DOHH2 (cell line): ENCODE data around the gene HMGN2.

ENCODE experiments used
- H3F3A ChIP-seq: fragments of 200-600 bp; sonication (generic), shearing (Covaris generic); 2 replicates; pipeline ENCODE4 v1.6.0; 2016; ENCODE audit warnings: antibody characterized with exemption, mild to moderate bottlenecking; ENCODE audit not compliant: control insufficient read depth, insufficient read depth
- H3K27ac ChIP-seq: fragments of 200-600 bp; sonication (generic); 2 replicates; pipeline ENCODE4 v1.5.1; 2014; ENCODE audit warnings: low read depth, mild to moderate bottlenecking, low read length, moderate library complexity
- H3K27me3 ChIP-seq: fragments of 200-600 bp; sonication (generic); 2 replicates; pipeline ENCODE4 v1.6.1; 2014; ENCODE audit warnings: mild to moderate bottlenecking, low read length, mixed read lengths; ENCODE audit not compliant: control insufficient read depth
- H3K36me3 ChIP-seq: fragments of 200-600 bp; sonication (generic); 2 replicates; pipeline ENCODE4 v1.6.1; 2014; ENCODE audit warnings: mild to moderate bottlenecking, low read length, moderate library complexity, mixed read lengths; ENCODE audit not compliant: control insufficient read depth
- H3K4me1 ChIP-seq: fragments of 200-600 bp; sonication (generic); 2 replicates; pipeline ENCODE4 v1.6.1; 2014; ENCODE audit warnings: mild to moderate bottlenecking, low read length, mixed read lengths; ENCODE audit not compliant: control insufficient read depth
- H3K4me2 ChIP-seq: fragments of 200-600 bp; sonication (generic); 2 replicates; pipeline ENCODE4 v1.6.0; 2014; ENCODE audit warnings: mild to moderate bottlenecking, low read length, moderate library complexity
- H3K4me3 ChIP-seq: fragments of 200-600 bp; sonication (generic); 2 replicates; pipeline ENCODE4 v1.5.1; 2014; ENCODE audit warnings: mild to moderate bottlenecking, low read length, mixed read lengths
- H3K79me2 ChIP-seq: fragments of 200-600 bp; sonication (generic); 2 replicates; pipeline ENCODE4 v1.6.1; 2014; ENCODE audit warnings: mild to moderate bottlenecking, low read length, mixed read lengths; ENCODE audit not compliant: control insufficient read depth
- H3K9me2 ChIP-seq: fragments of 200-600 bp; sonication (generic); replicated peaks from 2 replicates; pipeline ENCODE4 v1.6.1; 2014; ENCODE audit warnings: mild to moderate bottlenecking, low read length, mixed read lengths; ENCODE audit not compliant: control insufficient read depth
- H3K9me3 ChIP-seq: fragments of 200-600 bp; sonication (generic); 2 replicates; pipeline ENCODE4 v1.6.1; 2014; ENCODE audit warnings: antibody characterized with exemption, low read length, mixed read lengths; ENCODE audit not compliant: control insufficient read depth, insufficient read depth
- H4K20me1 ChIP-seq: fragments of 200-600 bp; sonication (generic); 2 replicates; pipeline ENCODE4 v1.6.0; 2014; ENCODE audit warnings: low read depth, mild to moderate bottlenecking, antibody characterized with exemption, low read length, moderate library complexity; ENCODE audit not compliant: control insufficient read depth, insufficient read depth
- EZH2phosphoT487 ChIP-seq: fragments of 200-600 bp; sonication (generic); IDR thresholded peaks from 2 replicates; pipeline ENCODE4 v1.6.1; 2017; ENCODE audit warnings: borderline replicate concordance, mild to moderate bottlenecking, antibody characterized with exemption, low read length, moderate library complexity, mixed read lengths
- TF ChIP-seq, protein P1 (sequence below): fragments of 200-600 bp; sonication (generic); IDR thresholded peaks from one replicate; pipeline ENCODE4 v1.5.1; 2014; ENCODE audit warnings: antibody characterized with exemption, mild to moderate bottlenecking, low read depth, low read length; ENCODE audit not compliant: poor library complexity, severe bottlenecking

The HMGN2 gene

DNA sequence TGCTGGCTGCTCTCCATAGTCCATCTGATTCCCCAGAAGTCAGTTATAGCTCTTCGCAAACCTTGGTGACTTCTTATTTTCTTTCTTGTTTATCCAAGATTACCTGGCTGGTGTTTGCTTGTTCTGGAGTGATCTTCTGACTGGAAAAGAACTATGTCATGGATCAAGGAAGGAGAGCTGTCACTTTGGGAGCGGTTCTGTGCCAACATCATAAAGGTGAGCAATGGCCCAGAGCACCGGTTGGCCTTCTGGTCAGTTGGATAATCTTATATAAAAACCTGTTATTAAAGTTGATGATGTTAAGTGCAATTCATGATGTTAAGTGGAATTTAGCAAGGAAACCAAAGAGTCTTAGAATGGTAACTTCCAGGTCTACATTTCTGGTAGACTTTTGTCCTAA, 39.4 kb upstream of the HMGN2 start:
- H3K4me3 ChIP-seq = peak overlapping the region; percentile 100
- H3K79me2 ChIP-seq = peaks cover 28% of the 10 kb centered on the region
- peak overlapping the region; percentile 93 for H3K4me2 ChIP-seq
- no peaks in the 10 kb centered on the region for H3K9me2 ChIP-seq
- H3K4me1 ChIP-seq = peaks cover 26% of the 10 kb centered on the region
- no peaks in the 10 kb centered on the region for H3K9me3 ChIP-seq
- TF ChIP-seq, protein P1, sequence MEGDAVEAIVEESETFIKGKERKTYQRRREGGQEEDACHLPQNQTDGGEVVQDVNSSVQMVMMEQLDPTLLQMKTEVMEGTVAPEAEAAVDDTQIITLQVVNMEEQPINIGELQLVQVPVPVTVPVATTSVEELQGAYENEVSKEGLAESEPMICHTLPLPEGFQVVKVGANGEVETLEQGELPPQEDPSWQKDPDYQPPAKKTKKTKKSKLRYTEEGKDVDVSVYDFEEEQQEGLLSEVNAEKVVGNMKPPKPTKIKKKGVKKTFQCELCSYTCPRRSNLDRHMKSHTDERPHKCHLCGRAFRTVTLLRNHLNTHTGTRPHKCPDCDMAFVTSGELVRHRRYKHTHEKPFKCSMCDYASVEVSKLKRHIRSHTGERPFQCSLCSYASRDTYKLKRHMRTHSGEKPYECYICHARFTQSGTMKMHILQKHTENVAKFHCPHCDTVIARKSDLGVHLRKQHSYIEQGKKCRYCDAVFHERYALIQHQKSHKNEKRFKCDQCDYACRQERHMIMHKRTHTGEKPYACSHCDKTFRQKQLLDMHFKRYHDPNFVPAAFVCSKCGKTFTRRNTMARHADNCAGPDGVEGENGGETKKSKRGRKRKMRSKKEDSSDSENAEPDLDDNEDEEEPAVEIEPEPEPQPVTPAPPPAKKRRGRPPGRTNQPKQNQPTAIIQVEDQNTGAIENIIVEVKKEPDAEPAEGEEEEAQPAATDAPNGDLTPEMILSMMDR = no peak
- TF ChIP-seq EZH2phosphoT487 = no peak
- H4K20me1 ChIP-seq = no peaks in the 10 kb centered on the region
- H3K36me3 ChIP-seq = peaks cover 17% of the 10 kb centered on the region
- H3K27me3 ChIP-seq = no peaks in the 10 kb centered on the region
- peak overlapping the region; percentile 53 for H3K27ac ChIP-seq
- peaks cover 5% of the 10 kb centered on the region; the same call in 1 of the 2 replicates for H3F3A ChIP-seq

DNA sequence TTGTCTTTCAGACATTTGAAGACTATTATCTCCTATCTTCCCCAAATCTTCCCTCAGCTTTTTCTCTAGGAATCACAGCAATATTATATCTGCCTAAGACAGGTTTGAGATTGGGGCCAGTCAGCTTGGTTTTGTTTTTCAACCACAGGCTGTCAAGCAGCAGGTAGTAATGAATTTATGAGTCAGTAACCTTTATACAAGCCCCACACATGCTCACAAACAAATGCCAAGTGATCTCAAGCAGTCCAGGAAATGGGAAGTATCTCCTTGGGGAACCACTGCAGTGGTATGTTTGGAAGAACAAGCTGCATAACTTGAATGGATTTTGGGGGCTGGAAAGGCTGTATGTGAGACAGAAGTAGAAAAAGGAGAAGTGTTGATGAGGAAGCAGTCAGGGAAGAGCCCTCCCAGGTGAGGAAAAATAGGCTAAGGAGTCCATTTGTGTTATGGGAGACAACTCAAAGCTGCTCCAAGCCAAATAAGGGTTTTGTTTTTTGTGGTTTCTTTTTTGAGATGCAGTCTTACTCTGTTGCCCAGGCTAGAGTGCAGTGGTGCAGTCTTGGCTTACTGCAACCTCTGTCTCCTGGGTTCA, 38.0 kb upstream of the HMGN2 start:
- Histone ChIP-seq H3K4me1 (peaks cover 26% of the 10 kb centered on the region), H3K9me2 (no peaks in the 10 kb centered on the region), H3K4me3 (no peak overlapping the region), H3K4me2 (peak overlapping the region; percentile 93; the same call in 1 of the 2 replicates), H3K79me2 (peaks cover 28% of the 10 kb centered on the region), H3K9me3 (no peaks in the 10 kb centered on the region), H4K20me1 (no peaks in the 10 kb centered on the region), H3K36me3 (peaks cover 31% of the 10 kb centered on the region), H3K27me3 (no peaks in the 10 kb centered on the region), H3F3A (peaks cover 5% of the 10 kb centered on the region; the same call in 1 of the 2 replicates), H3K27ac (no peak overlapping the region)
- TF ChIP-seq, protein P1 = no peak
- TF ChIP-seq EZH2phosphoT487 = no peak

DNA sequence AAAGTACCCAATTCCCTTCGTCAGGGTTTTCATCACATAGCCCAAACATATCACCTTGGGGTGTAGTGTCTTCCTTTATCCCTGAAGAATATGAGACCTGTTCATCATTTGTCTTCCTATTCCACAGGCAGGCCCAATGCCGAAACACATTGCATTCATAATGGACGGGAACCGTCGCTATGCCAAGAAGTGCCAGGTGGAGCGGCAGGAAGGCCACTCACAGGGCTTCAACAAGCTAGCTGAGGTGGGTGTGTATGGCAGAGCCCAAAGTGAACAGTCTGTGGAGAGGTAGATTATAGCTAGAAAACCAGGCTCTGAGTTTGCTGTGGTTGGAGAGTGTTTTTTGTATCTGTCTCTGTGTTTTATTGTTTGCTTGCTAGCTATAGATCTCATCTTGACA, 34.2 kb upstream of the HMGN2 start:
- Histone ChIP-seq H3K4me1 (peaks cover 14% of the 10 kb centered on the region), H3K4me2 (no peak overlapping the region), H3K79me2 (peaks cover 15% of the 10 kb centered on the region), H3K36me3 (peaks cover 58% of the 10 kb centered on the region), H3K4me3 (no peak overlapping the region), H3K9me3 (no peaks in the 10 kb centered on the region), H3K27ac (no peak overlapping the region), H3F3A (no peaks in the 10 kb centered on the region), H3K27me3 (no peaks in the 10 kb centered on the region), H3K9me2 (no peaks in the 10 kb centered on the region), H4K20me1 (no peaks in the 10 kb centered on the region)
- TF ChIP-seq, protein P1 = no peak
- no peak for TF ChIP-seq EZH2phosphoT487
